Activated CD4-positive, alpha-beta T cell treated with anti-CD3 and anti-CD28 coated beads, Interleukin-2, Interleukin-6, amounts not matched to agents 100 ng/mL and 50 ng/mL, durations not matched to agents 16 hours and 8 hours (primary cell): ENCODE results near the gene DISC1.
"Not testable (repeated sequence)": the region's sequence is repeated elsewhere in the genome, so short reads cannot be mapped to it uniquely, and the experiment has no call there.

Experiments
- DNase-seq: peaks from one replicate; pipeline ENCODE4 v3.0.0-alpha.2; 2020

The DISC1 gene

DNA sequence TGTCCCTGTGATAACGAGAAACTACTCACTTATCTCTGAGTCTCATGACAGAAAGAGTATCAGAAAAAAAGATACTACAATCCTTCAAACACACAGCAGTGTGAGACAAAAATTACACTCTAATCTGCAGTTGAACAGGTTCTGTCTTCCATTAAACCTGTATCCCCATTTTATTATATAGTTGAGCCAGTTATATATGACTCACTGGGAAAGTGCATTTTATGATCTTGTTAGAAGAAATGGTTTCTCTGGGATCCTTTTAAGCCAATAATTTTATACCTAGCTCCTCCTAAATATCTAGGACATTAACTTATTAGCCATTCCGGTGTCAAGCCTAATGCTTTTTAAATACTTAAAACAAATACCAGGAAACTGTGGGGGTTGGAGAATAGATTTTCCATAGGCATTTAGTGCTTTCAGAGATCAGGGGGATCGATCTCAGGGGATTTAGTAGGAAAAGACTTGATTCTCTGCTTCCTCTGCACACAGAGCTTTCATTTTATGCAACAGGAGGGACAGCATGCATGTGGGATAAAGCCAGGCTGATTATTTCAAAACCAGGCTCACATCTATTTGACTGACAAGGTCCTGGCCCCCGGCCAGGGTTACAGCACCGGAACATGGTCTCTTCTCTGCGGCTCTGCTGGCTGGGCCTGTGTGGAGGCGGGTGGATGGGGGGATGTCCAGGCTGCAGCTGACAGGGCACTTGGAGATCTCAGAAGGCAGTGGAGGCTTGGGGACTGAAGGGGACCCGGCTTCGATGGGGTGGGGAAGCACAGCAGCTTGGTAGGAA is 310.6 kb downstream of the DISC1 start:
- no peak for DNase-seq

DNA sequence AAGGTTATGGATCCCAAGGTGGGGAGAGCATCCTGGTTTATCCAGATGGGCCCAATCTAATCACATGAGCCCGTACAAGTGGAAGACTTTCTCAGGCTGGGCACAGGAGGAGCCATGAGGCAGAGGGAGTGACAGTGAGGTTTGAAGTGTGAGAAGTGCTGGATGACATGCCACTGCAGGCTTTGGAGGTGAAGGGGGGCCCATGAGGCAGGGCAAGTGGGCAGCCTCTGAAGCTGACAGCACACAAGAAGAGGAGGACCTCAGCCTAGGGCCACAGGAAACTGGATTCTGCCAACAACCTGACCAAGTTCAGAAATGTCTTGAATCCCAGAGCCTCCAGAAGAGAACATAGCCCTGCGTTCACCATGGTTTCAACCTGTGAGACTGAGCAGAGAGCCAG is 311.6 kb downstream of the DISC1 start:
- no peak for DNase-seq

DNA sequence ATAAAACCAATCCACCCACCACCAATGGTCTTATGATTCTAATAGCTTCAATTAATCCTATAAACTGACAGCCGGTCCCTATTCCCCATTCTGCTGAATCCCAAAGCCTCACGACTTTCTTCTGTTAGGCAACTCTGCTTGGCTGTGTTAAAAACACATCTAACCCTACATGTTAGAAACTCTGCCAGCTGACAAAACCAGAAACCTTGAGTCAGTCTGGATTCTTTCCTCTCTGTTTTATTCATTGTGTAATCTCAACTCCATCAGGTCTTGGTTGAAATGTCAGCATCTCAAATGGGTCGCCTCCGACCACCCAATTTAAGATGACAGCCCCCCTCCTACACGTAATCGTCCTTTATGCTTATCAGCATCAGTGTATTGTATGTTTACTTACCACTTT is 312.1 kb downstream of the DISC1 start:
- no peak for DNase-seq

DNA sequence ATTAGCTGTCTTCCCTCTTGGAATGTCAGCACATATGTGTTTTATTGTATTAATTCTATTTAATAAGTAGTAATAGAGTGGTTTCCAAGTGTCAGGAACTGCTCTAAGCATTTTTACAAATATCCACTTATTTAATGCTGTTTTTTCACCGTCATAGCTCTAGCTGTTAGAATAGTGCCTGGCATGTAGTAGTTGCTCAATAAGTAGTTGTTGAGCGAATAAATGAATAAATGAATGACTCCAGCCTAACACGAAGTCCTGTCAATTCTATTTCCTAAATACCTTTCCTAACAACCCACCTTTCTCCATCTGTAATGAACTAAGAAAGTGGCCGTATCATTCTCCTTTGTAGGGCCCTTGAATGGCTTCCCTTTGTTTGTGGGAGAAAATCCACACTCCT is 312.5 kb downstream of the DISC1 start:
- no peak for DNase-seq

DNA sequence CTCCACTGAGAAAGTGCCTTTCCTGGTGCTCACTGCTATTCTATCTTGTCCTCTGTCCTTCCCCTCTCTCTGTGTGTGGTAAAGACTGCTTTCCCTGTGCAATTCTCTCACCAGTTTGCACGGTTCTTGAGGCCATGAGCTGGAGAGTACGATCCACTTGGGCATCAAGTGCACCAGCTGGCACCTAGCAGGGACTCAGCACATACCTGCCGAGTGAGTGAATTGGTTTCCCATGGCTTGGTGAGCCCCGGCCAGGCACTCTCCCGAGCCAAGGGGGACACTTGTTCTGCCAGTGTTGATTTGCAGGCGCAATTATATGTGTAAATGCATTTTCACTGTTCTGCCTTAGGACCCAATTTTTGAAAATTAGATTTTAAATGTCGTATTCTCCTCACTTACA is 313.5 kb downstream of the DISC1 start:
- no peak for DNase-seq

DNA sequence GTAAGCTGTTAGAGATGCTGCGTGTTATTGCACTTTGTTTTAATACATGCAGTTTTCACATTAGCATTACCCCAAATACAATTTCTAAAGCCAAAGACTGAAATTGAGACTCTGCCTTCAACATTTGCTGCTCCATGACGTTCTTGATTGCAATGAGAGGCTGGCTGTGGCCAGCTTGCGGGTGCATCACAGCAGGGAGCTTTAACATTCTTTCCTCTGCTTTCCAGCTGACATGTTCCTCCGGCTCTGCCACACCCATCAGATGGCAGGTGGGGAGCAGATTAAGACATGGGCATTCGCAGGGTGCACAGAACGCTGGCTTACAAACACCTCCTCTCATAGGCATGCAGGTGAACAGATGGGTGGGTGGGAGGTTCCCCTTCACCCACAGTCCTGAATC is 314.1 kb downstream of the DISC1 start:
- no peak for DNase-seq

DNA sequence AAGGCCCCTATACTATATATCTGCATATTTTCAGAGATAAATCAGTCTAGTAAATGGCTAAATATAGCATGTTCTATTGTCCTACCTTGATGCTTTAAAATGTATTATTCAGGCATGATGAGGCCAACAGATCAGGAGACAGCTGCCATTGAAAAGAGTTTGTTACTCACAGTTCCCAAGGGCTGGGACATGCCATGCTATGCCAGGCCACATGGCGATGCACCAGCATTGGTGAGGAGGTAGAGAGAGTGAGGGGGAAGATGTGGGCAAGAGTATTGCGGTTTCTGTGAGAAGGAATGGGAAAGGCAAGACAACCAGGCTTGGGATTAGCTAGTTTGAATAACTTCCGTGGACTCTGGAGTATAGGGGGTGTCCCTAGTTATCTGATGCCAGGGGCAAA is 316.5 kb downstream of the DISC1 start:
- DNase-seq: no peak

DNA sequence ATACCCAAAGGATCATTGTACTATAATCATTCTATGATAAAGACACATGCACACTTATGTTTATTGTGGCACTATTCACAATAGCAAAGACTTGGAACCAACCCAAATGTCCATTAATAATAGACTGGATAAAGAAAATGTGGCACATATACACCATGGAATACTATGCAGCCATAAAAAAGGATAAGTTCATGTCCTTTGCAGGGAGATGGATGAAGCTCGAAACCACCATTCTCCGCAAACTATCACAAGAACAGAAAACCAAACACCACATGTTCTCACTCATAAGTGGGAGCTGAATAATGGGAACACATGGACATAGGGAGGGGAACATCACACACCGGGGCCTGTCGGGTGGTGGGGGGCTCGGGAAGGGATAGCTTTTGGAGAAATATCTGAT is 321.5 kb downstream of the DISC1 start:
- not testable (repeated sequence) for DNase-seq

DNA sequence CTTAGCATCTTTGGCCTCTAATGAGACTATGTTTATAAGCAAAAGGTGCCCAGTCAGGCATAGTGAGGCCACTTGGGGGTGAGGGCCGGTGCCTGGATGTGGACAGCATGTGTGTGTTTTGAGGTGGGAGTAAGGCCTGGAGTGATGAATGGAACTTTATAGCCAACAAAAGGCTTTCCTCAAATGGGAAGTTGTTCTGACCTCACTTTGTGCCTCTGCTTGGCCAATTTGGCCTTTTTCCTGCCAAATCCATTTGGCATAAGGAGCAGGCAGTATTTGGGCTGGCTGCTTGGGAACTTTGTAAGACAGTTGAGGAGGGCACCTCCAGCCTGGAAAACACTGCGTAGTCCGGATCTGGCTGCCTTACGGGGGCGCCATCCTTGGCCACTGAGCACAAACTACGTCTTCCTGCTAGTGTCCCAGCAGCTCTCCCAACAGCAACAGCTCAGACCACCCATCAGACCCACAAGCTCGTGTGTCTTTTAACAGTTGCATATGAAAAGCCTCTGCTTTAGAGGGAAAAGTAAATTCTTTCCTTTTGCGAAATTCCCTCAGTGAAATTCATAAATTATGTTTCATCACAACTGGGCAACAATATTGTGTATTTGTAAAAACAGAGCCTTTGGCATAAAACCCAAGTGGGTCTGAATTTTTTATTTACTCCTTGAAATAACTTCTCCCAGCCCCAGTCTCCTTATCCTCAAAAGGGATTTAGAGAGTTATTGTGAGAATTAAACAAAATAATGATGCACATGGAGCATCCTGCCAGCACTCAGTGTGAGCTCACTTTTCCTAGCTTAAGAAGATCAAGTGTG is 322.9 kb downstream of the DISC1 start:
- DNase-seq: no peak

DNA sequence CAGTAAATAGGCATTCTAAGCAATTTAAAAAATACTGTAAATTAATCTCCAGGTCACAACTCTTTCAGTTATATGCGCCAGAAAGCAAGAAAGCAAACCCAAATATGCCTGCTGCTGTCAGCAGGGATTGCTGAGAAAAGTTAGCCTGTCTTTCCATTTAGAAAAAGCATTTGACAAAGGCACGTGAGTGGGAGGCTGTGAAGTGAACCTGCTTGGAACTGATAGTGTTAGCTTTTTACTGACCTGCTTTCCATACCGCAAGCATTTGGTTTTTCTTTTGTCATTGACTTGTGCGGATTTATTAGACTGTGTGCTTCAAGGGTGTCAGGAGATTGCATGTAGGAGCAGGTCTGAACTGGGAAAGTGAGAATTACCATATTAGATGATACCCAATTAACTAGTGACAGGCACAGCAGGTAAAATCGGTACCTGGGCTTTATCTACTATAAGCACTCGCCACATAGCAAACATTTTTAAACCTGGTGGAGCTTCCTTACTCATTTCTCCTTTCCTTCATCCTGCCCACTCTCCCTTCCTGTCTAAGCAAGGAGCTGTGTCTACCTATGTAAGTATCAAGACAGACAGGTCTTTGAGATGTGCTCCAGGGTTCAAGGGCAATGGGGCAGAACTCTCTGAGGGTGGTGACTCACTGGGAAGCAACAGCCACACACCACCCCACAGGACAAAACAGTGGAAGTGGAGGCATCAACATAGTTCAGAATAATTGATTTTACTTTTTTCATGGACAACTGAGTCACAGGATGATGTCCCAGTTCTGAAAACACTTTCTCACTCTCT is 323.9 kb downstream of the DISC1 start:
- no peak for DNase-seq

DNA sequence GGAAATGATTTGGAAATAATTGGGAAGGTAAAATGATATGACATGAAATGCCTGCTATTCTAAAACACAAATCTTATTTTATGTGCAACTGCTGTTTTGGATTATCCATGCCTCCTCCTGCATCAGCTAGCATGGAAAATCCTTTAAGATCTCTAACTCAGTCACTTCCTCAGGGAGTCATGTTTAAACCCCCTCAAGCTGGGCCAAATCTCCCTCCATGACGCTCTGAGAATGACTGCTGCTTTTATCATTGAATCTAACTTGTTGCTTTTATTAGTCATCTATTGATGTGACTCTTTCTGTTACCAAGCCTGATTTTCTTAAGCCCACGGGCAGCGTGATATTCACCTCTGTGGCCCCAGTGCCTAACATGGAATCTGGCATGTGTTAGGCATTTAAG is 324.8 kb downstream of the DISC1 start:
- DNase-seq: no peak

DNA sequence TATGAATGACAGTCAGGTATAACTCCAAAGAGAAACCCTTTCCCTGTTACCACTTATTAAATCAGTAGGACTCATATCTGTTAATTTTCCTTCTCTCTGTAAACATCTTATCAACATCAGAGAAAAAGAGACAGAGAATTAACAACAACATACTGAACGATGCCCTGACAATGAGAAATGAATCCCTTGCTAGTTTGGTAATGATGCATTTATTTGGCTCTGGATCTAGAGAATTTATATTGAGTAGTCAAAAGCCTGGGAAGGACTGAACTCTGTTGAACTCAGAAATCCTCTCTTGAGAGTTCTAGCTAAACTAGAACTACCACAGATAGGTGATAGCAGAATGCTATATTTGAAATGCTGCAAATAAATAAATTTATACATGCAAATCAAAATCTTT is 325.6 kb downstream of the DISC1 start:
- no peak for DNase-seq

DNA sequence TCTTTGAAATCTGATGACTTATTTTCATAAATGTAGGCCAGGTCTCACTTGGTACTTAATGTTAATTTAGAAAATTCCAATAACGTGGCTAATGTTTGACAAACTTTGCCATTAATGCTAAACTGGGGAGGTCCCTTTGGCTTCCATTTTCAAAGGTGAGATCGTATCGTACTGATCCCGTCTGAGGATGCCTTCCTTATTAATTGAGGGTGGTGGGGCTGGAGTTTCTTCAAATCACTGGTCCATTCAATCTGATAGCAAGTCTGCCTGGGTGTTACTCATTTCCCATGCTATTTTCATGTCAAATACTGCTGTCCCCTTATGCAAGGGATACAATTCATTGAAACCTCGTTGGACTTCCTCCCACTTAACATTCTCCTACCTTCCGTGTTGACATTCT is 327.1 kb downstream of the DISC1 start:
- no peak for DNase-seq

DNA sequence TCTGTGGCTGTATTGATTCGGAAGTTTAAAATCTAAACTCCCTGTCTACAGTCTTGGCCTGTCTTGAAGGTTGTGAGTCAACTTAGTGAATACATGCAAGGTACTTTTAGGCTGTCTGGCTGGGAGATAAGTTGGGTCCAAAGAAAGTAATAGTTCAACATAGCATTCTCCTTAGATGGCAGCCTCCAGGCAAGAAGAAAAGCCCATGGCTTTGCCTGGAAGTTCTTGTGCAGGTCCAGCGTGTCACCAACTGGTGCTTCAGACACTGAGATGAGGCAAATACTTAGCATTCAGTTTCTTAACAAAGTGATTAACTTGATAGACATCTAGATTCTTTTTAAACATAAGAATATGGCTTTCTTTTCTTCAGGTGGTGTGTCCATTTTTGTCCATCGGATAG is 328.2 kb downstream of the DISC1 start:
- DNase-seq: no peak

DNA sequence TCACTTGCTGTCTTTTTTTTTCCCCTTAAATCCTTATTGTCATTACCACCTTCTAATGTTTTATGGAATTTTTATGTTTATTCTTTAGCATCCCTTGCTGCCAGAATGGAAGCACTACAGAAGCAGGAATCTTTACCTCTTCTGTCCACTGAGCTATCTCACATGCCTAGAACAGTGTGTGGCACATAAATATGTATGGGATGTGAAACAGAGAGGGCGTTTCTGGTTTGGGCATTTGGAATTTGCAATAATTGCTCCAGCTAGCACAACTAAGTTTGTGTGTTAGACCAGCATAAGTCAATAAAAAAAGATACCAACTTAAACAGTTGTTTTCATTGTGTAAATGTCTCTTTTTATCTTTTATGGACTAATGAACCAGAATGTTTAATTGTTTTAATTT is 330.8 kb downstream of the DISC1 start:
- DNase-seq: no peak

DNA sequence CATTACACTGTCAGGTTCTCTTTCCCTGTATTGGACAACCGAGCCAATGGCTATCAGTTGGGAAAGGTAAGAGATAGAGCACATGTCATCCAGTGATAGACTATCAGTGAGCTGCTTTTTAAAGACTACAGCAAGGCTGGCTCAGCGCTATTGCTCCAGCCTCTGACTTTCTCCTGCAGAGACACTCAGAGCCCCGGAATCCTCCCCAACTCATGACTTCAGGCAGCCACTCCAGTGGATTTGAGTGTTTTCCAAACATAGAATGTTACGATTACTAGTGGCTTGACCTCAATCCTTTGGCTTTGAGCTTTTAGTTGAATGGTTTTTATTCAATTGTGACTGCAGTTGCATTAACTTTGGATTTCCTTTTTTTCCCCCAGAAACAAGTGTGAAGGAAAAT is 331.9 kb downstream of the DISC1 start:
- DNase-seq: no peak

DNA sequence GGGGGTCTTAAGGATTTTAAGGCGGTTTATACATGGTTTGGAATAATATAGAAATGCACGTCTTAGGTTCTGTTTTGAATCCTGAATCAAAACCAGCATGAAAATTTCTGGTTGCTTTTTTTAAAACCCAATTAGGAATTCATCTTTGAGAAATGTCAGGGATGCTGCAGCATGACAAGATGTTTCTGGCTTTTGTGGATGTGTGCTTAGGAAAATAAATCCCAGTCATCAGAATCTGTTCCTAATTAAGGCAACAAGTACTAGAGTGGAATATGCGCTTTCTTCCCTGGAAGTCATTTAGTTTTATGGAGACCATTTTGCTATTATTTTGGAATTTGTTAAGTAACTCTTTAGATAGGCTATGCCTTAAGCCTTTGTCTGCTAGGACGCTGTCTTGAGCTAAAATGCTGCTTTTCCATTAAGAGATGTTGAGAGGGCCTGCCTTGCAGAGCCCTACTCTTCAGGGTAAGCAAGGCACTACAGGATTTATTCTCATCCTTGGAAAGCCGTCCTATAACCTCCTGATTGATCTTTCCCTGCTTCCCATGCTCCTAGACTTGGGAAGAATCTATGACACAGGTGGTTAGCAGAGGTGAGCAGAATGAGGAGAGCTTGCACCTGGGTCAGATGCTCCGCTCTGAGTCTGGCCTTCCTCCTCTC is 332.8 kb downstream of the DISC1 start:
- no peak for DNase-seq

DNA sequence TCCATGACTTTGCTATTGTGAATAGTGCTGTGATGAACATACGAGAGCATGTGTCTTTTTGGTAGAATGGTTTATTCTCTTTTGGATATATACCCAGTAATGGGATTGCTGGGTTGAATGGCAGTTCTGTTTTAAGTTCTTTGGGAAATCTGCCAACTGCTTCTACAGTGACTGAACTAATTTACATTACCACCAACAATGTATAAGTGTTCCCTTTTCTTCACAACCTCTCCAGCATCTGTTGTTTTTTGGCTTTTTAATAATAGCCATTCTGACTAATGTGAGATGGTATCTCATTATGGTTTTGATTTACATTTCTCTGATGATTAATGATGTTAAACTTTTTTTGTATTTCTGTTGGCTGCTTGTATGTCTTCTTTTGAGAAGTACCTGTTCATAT is 335.2 kb downstream of the DISC1 start:
- not testable (repeated sequence) for DNase-seq

DNA sequence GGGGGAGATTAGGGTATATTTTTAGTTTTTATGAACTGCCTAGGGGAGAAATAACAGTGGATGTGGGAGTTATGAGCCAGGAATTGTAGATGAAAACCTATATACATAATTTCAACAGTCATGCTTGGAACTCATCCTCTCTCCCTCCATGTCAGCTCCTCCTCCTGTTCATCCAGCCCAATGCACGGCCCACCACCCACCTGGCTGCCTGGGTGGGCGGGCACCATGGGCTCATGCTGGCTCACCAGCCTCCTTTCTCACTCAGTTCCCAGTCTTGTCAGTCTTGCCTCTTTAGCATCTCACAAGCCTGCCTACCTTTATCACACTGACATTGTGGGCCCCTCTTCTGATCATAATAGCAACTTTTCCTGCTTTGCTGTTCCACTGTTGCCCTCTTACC is 336.0 kb downstream of the DISC1 start:
- no peak for DNase-seq

DNA sequence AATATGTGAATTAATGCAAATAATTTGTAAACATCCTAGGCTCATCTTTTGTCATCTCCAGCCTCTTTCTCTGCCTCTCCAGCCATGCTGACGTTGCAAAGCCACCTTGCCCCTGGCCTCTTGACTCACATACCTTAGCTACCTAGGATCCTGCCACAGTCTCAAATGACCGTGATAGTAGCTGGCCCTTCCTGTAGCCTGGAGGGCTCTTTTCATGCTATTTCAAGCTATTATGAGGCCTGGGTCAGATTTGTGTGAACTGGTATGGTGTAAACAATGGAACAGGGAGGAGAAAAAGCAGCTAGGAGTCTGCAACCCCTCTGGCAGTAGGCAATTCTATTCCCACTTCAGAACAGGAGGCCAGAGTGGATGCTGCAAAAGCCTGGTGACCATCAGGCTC is 337.7 kb downstream of the DISC1 start:
- DNase-seq: no peak

DNA sequence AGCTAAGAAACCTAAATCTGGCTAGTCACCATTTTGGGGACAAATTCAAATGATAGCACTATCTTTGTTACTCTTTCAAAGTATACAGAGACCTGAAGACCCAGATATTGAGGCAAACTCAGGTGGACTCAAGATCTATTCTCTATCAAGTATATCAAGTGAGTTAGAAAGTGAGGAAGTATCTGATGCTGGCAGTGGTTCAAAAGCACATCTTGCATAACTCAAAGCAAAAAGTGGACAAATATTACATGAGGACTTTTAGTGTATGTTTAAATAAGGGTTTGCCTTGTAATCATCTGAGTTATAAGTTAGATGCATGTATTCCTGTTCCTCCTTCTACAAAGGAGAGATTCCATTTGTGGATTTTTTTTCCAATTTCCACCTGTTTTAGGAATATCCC is 338.4 kb downstream of the DISC1 start:
- DNase-seq: no peak

DNA sequence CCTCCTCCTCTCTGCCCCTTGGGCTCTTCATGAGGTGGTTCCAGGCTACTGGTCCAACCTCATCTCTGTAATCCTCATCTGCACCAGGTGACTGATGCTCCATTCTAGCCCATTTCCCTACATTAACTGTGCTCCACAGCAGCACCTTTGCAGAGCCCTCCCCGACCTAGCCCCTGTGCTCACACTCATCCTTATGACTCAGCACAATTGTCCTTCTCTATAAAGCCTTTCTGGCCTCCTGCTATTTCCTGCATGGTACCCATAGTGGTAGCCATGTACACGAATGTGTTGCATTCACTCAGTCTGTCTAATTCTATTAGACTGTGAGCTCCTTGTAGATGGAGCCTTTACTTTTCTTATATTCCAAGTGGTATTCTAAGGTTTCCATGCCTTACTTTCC is 339.0 kb downstream of the DISC1 start:
- no peak for DNase-seq

DNA sequence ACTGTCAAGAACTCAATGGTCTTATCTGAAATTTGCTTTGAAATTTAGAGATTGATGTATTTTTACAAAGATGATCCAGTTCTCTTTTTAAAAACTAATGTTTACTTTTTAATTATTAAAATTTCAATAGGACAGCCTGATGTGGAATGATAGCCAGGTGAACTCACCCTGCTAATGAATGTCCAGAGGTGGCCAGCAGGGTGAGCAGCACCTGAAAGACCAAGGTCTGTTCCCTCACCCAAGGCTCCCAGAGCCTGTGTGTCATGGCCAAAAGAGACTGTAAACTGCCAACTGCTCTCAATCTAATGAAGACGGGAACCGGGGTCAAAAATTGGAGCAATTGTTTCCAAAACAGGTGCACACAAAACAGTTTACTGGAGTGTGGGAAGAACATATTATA is 340.4 kb downstream of the DISC1 start:
- DNase-seq: no peak
